ENCODE data around the gene GMDS.

DNA sequence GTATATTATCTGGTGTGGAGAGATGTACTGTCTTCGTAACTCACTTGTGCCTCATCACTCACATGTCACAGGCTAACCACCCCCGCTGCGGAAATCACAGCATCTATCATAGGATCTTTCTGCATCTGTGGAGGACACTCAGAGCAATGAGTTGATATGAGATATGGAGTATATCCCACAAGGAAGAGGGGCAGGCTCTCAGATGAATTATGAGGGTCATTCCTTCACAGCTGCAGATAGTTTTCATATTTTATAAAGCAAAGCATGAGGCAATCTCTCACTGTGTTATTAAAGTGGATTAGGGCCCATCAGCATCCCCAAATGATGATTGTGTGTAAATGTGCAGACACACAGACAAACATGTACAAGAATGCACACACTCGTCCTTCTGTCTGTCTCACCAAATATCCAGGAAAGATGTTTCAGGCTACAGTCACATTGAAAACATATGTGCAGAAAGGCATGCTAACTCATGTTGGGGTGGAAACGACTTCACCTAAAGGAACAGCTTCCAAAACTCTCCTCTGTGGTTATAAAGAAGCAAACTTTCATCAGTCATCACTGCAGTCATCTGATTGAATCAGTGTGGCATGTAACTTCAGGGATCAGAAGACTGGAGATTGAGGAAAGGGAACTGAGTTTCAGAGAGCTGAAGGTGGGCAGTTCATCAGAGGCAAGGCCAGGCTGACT is 471.0 kb downstream of the GMDS start:
- TF ChIP-seq, protein P1, sequence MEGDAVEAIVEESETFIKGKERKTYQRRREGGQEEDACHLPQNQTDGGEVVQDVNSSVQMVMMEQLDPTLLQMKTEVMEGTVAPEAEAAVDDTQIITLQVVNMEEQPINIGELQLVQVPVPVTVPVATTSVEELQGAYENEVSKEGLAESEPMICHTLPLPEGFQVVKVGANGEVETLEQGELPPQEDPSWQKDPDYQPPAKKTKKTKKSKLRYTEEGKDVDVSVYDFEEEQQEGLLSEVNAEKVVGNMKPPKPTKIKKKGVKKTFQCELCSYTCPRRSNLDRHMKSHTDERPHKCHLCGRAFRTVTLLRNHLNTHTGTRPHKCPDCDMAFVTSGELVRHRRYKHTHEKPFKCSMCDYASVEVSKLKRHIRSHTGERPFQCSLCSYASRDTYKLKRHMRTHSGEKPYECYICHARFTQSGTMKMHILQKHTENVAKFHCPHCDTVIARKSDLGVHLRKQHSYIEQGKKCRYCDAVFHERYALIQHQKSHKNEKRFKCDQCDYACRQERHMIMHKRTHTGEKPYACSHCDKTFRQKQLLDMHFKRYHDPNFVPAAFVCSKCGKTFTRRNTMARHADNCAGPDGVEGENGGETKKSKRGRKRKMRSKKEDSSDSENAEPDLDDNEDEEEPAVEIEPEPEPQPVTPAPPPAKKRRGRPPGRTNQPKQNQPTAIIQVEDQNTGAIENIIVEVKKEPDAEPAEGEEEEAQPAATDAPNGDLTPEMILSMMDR (conservative IDR thresholded peaks at IDR 0.05; ENCODE audit: low read length) = no peak
- no peak for TF ChIP-seq EZH2phosphoT487 (IDR thresholded peaks at IDR 0.05; ENCODE audit: borderline replicate concordance)

All from Loucy (cell line).